Anterior cingulate cortex (tissue), 58 donors: ENCODE data around the gene PLA2G7.
"Not testable (repeated sequence)": the region's sequence is repeated elsewhere in the genome, so short reads cannot be mapped to it uniquely, and the experiment has no call there.

Experiments used
- DNase-seq, 58 donors: peaks; one replicate each; lab custom pipeline; 2025; lab: John Stamatoyannopoulos, UW

The PLA2G7 gene

DNA sequence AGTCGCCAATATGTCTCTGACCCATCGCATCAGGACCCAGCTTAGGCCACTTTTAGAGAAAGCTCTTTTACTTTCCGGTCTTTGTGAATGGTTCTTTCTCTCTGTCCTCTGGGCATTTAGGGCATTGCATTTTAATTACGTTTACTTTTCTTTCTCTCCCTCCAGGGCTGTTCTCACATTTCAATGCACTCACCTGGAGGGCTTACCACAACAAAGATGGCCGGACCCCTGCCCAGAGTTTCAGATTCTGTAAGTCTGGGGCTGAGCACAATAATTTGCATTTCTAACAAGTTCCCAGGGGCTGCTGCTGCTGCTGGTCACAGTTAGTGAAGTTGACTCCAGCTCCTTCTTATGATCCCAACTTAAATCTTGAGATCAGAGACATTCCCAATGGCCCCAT is 14.6 kb upstream of the PLA2G7 start:
- DNase-seq = no peak

- no peak for DNase-seq
These were observed 13.8 kb upstream of the PLA2G7 start for GRCh38 chr6:46748940-46749503.

- DNase-seq = peak in 5 of 58 donors; percentile 3 to 38 (median 23)
These were observed 11.5 kb upstream of the PLA2G7 start, which contains the start of gene ANKRD66 for GRCh38 chr6:46746696-46747095. Gene ANKRD66 (plus strand): TSS chr6:46746933. CDS start chr6:46751949, 5,016 bp downstream.

GRCh38 chr6:46745973-46746372 is 10.8 kb upstream of the PLA2G7 start:
- no peak for DNase-seq

DNA sequence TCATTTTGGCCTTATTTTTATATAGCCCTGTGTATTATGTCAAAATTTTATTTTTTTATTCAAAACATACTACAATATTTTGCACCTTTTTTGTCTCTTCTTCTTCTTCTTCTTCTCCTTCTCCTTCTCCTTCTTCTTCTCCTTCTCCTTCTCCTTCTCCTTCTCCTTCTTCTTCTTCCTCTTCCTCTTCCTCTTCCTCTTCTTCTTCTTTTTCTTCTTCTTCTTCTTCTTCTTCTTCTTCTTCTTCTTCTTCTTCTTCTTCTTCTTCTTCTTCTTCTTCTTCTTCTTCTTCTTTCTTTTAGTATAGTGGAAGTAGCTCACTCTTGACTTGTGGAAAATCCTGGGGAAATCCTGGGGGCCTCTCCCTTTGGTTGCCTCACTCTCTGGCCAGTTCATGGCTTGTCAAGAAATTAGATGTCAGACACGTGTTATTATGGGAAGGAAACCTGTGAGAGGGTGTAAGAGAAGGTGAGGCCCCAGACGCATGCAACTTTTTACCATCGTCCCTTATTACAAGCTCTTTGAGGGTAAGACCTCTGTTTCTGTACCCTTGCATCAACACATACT is 9.1 kb upstream of the PLA2G7 start:
- DNase-seq = not testable (repeated sequence)

DNA sequence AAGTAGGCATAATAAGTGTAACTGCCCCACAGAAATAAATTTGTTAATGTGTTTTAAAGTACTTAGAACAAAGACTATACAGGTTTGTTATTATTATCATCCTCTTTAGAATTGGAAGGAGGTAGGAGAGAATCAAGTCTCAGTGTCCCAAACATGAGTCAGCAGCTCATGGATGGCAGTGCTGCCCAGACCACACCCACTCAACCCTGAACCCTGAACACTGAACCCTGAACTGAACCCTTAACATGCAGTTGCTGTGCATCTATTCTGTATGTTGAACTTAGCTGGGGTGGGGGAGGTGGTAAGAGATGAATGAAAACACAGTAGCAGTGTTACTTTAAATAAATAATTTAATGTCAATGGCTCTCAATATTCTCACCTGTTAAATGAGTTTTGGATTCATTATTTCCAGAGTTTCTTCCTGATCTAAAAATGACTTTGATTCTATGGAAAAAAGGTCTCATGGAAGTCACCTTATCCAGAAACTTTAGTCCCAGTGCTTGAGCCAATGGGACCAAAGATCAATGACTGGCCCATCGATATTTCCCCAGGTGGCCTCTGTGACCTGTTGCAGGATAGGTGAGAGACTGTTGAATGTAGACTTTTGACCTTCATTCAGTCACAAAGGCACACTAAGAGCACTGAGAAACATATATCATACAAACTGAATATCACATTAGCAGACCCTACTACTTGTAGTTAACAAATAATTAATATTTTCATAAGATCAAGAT is 8.4 kb upstream of the PLA2G7 start:
- DNase-seq = no peak

- DNase-seq = no peak
These were observed 6.7 kb upstream of the PLA2G7 start for GRCh38 chr6:46741910-46742309.

- no peak for DNase-seq
These were observed 6.3 kb upstream of the PLA2G7 start for GRCh38 chr6:46741482-46741881.

DNA sequence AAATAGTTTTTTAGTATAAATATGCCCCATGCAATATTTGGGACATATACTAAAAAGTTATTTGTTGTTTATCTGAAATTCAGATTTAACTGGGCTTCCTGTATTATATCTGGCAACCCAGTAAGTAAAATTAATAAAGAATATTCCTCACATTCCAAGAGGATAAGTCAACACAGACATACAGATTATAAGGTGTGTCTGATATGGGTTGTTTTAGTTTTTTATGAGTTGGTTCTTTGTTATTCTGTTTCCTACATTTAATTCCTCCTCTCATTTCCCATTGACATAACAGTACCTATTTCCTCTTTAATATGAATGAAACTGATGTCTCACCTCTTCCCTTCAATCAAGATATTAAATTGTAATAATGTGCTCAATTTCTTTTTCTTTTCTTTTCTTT is 1.7 kb upstream of the PLA2G7 start:
- no peak for DNase-seq

- peak in 1 of 58 donors; percentile 34 for DNase-seq
These were observed 501 bp upstream of the PLA2G7 start for GRCh38 chr6:46735720-46736031.

DNA sequence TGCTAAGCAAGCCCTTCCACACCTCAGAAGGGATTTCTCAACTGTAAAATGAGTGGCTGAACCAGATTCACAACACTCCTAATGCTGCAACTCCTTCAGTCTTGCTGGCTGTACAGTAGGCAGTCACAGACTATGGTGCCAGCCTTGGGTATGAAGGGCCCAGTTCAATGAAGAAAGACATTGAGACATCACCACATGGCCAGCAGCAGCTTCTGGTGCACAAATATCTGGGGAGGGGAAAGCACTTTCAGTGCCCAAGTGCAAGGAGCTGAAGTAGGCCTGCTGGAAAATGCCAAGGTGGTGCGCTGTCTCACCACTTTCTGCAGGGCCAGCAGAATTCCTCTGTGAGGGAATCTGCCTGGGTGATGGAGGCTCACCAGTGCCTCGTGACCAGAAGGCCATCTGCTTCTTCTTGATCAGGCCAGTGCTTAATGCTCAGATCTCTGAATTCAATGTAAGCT is 1.8 kb downstream of the PLA2G7 start:
- DNase-seq = peak in 3 of 58 donors; percentile 5 to 36 (median 7)

GRCh38 chr6:46730921-46731461 is 4.2 kb downstream of the PLA2G7 start:
- DNase-seq = no peak

- DNase-seq = no peak
These were observed 5.3 kb downstream of the PLA2G7 start for GRCh38 chr6:46729787-46730326.

DNA sequence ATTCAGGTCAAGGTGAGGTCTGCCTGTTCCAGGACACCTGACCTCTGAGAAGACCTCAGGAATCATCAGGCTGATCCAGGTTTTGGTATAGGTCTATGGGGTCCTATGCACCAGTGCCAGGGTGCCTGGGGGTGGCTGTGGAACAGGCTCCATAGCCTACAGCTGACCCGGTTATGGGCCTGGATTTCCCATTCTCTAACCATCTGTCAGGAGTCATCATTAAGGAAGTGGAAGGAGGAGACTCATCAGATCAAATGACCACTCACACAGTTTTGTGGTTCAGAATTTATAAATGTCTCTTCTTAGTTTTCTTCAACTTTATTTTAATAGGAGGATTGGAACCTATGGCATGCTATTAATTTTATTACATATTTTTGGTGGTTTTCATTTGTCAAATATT is 14.8 kb downstream of the PLA2G7 start:
- DNase-seq = no peak

GRCh38 chr6:46719099-46719498 is 16.1 kb downstream of the PLA2G7 start:
- DNase-seq = peak in 1 of 58 donors; percentile 3

GRCh38 chr6:46715141-46715540 is 20.0 kb downstream of the PLA2G7 start:
- DNase-seq = no peak

DNA sequence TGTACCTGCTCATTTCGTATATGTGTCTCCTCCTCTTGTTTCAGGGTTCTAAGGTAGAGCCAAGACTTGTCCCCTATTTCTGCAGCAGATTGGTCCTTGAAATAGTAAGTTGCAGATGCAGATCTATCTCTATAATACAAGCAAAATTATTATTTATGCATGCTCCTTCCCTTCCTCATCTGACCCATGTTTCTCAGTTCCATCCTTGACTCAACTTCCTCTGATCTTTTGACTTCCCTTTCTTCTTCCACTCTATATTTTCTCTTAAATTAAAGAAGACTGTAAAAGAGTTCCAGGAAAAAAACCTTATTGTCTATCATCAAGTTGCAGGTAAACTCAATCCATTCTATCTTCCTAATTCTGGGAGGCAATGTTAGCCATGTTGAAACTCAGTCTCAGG is 23.7 kb downstream of the PLA2G7 start:
- no peak for DNase-seq

DNA sequence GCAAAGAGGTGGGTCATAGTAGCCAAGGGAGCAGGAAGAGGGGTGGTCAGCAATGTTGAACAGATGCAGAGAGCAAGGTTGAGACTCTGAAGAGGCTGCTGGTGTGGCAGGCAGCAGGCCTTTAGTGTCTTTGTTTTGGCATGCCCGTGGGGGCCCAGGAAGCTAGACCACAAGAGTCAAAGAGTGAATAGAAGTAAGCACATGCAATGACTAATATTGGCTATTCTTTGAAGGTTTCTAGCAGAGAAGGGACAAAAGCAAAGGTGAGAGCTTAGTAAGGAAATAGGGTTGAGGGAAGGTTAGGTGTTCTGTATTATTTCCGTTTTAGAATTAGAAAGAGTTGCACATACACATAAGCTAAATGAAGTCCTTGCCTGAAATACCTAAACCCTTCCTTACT is 28.7 kb downstream of the PLA2G7 start:
- DNase-seq = no peak

DNA sequence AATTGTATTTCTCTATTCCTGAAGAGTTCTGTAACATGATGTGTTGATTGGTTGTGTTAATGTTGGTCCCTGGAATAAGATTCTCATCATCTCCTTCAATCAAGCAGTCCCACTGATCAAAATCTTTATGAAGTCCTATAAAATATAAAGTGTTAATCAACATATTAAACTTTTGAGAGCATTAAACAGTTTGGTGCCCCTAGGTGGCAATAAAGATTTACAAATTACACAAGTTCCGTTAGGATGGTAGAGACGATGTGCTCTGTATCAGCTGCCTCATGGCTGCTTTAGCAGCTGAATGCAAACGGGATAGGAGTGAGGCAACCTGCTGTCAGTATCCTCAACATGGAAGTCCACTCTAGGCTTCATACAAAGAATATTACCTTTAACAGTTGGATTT is 30.6 kb downstream of the PLA2G7 start:
- peak in 2 of 58 donors; percentile 5 to 8 for DNase-seq

DNA sequence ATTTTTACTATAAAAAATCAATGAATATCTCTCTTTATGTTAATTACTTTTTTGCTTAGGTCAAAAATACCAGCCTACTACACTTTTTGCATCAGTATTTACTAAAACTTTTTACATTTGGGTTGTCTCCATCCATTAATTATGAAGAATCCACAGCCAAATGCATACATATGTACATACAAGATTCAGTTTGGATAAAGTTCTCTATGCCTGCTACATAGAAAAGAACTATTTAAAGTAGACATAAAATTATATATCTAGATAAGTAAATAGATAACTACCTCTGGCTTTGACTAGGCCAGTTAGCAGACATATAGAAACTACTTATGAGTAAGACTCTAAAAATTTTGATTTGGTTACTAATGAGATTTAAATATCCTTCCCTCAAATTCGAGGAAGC is 35.2 kb downstream of the PLA2G7 start:
- no peak for DNase-seq

GRCh38 chr6:46690911-46691451 is 44.2 kb downstream of the PLA2G7 start:
- no peak for DNase-seq
